Peyer's patch (tissue), 4 donors: ENCODE data around the gene SOX10. TPM values are rescaled to one million over a fixed set of nuclear protein-coding genes. Genes with fewer than 3 reads are reported as not detected.

Source experiments
- DNase-seq, 3 donors: peaks; one replicate each; pipeline ENCODE4 v3.0.0-alpha.2; 2017 to 2019
- H3K27ac ChIP-seq, 4 donors: fragments of 200-600 bp; sonication (generic); one replicate each; pipeline ENCODE4 v1.5.1; 2016 to 2019
- H3K27me3 ChIP-seq, 2 donors: fragments of 200-600 bp; sonication (generic); one replicate each; pipeline ENCODE4 v1.5.1; 2019
- H3K36me3 ChIP-seq, 3 donors: fragments of 200-600 bp; sonication (generic); one replicate each; pipeline ENCODE4 v1.5.1; 2016 to 2019
- H3K4me1 ChIP-seq, 4 donors: fragments of 200-600 bp; sonication (generic); one replicate each; pipeline ENCODE4 v1.5.1; 2016 to 2019
- H3K4me3 ChIP-seq, 4 donors: fragments of 200-600 bp; sonication (generic); 1 replicate in 3 of 4; 2 replicates in 1 of 4; pipeline ENCODE4 v1.5.1; 2016 to 2019; ENCODE audit warnings: mild to moderate bottlenecking in 1 of 4
- H3K9me3 ChIP-seq, 4 donors: fragments of 200-600 bp; sonication (generic); one replicate each; pipeline ENCODE4 v1.5.1; 2016 to 2019; ENCODE audit warnings: mild to moderate bottlenecking in 1 of 4
- CTCF ChIP-seq, 6 experiments: fragments of 450-650 bp in 4 of 6; fragments of 200-600 bp in 2 of 6; sonication (generic) in 1 of 6; IDR thresholded peaks; one replicate each; pipeline ENCODE4 v1.5.1; 2017 to 2019; ENCODE audit warnings: antibody characterized with exemption in 6 of 6, mild to moderate bottlenecking in 3 of 6, moderate library complexity in 1 of 6
- POLR2A ChIP-seq, 2 donors: fragments of 450-650 bp; IDR thresholded peaks; one replicate each; pipeline ENCODE4 v1.5.1; 2017; ENCODE audit warnings: antibody characterized with exemption in 2 of 2, mild to moderate bottlenecking in 2 of 2, moderate library complexity in 2 of 2
- total RNA-seq, 4 donors: library from RNA; depleted of rRNA; stranded (reverse); fragments of >200 nt; gene quantifications; one replicate each; pipeline ENCODE4 v1.1.0, GENCODE V29; 2016

Gene SOX10
- total RNA-seq, 4 donors from 2014 or later: 0.35 to 1.1 (median 0.66) TPM; not detected in 1

- no peak for DNase-seq
- Histone ChIP-seq H3K4me1 (peaks cover 0 to 16% (median 4%) of the 10 kb centered on the region in 4 donors), H3K36me3 (peaks cover 0 to 65% (median 0%) of the 10 kb centered on the region in 3 donors), H3K27ac (no peak overlapping the region), H3K27me3 (no peaks in the 10 kb centered on the region), H3K4me3 (no peak overlapping the region), H3K9me3 (no peaks in the 10 kb centered on the region)
- TF ChIP-seq CTCF (IDR thresholded peaks at IDR 0.05) (no peak), POLR2A (IDR thresholded peaks at IDR 0.05) (no peak)
These were observed 53.4 kb downstream of the SOX10 start for GRCh38 chr22:37930952-37931440.

DNA sequence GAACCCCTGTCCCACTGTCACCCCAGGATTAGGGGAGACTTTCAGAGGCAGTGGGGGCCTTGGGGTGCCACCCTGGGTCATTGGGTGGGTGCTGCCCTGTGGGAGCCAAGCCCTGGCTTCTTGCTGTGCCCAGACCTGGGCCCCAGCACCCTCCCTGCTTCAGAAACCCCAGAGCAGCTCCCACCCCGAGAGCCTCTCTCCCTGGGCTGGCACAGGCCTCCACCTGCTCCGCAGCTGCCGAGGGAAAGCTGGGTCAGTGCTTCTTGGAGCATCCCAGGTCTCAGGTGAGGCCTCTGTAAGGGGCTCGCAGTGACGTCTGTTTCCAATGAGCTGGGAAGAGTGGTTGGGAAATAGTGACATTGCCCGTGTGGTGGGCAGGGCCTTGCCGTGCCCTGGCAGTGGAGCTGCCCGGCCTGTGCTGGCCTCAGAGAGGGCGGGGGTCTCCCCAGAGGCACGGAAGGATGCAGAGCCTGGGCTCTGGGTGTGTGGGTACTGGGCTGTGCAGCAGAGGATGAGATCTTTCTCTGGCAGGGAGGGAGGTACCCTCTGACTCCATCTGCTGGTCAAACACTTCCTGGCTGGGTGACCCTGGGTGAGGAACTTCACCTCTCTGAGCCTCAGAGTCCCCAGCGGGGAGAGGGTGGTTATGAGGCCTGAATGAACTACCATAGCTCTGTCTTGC lies 53.9 kb downstream of the SOX10 start:
- no peak for DNase-seq
- TF ChIP-seq POLR2A (IDR thresholded peaks at IDR 0.05) (no peak), CTCF (IDR thresholded peaks at IDR 0.05) (peak in 3 of 6 experiments; percentile 4 to 18 (median 14))
- Histone ChIP-seq H3K27me3 (no peaks in the 10 kb centered on the region), H3K27ac (no peak overlapping the region), H3K36me3 (peaks cover 0 to 71% (median 0%) of the 10 kb centered on the region in 3 donors), H3K4me3 (no peak overlapping the region), H3K4me1 (peaks cover 0 to 16% (median 4%) of the 10 kb centered on the region in 4 donors), H3K9me3 (no peaks in the 10 kb centered on the region)

DNA sequence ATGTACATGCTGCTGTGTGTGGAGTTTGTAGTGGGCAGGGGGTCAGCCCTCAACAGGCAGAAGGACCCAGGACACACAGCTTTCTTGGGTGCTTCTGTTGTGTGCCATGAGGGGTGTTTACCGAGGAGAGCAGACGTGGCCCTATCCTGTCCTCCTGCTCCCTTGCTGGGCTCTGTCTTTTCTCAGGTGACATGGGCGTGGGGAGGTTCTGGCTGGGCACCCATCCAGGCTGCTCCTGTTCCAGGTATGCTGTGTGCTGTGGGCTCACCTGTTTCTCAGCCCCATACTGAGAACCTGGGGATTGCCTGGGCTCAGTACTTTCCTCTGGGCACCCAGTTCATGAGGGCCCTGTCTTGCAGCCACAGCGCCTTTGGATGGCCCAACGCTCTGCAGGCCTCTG lies 55.0 kb downstream of the SOX10 start:
- TF ChIP-seq CTCF (IDR thresholded peaks at IDR 0.05) (no peak), POLR2A (IDR thresholded peaks at IDR 0.05) (no peak)

GRCh38 chr22:37927637-37927936 lies 56.8 kb downstream of the SOX10 start:
- Histone ChIP-seq H3K36me3 (peaks cover 0 to 82% (median 0%) of the 10 kb centered on the region in 3 donors), H3K4me1 (no peaks in the 10 kb centered on the region), H3K9me3 (no peaks in the 10 kb centered on the region), H3K4me3 (no peak overlapping the region), H3K27me3 (no peaks in the 10 kb centered on the region), H3K27ac (no peak overlapping the region)
- TF ChIP-seq CTCF (IDR thresholded peaks at IDR 0.05) (no peak), POLR2A (IDR thresholded peaks at IDR 0.05) (no peak)
- no peak for DNase-seq

More for the DNA sequence above, 55.0 kb downstream of the SOX10 start:
- Histone ChIP-seq H3K27ac (no peak overlapping the region), H3K4me1 (peaks cover 0 to 16% (median 4%) of the 10 kb centered on the region in 4 donors), H3K36me3 (peaks cover 0 to 78% (median 0%) of the 10 kb centered on the region in 3 donors), H3K9me3 (no peaks in the 10 kb centered on the region), H3K27me3 (no peaks in the 10 kb centered on the region), H3K4me3 (no peak overlapping the region)
- no peak for DNase-seq

DNA sequence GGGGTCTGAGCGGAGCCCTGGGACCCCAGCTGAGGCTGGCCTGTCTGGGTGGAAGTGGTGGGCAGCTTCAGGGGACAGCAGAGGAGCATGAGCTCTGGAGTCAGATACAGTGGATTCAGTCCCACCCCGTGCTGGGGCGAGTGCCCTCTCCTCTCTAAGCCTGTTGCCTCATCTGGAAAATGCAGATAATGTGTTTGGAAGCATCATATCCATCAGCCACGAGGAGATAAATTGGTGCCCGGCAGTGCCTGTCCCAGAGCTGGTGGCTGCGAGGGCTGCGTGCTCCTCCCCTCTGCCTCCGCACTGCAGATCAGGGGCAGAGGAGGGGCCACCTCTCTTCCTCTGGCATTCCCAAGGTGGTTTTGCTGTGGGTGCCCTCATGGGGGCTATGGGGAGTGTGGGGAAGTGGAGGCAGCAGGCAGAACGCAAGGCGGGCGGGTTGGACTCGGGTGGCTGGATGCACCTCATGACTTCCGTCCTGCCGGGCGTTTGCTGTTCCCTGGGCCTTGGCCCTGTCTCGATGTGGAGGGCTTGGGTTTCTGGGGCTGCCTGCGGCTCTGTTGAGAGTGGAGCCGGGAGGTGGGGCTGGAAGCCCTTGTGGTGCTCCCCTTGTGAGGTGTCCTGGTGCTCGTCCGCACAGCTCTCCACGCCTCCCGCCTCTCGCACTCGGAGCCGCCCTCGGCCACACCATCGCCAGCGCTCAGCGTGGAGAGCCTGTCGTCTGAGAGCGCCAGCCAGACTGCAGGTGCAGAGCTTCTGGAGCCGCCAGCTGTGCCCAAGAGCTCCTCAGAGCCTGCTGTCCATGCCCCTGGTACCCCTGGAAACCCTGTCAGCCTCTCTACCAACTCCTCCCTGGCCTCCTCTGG lies 57.4 kb downstream of the SOX10 start:
- Histone ChIP-seq H3K36me3 (peaks cover 0 to 80% (median 0%) of the 10 kb centered on the region in 3 donors), H3K27ac (no peak overlapping the region), H3K4me3 (no peak overlapping the region), H3K27me3 (no peaks in the 10 kb centered on the region), H3K9me3 (no peaks in the 10 kb centered on the region), H3K4me1 (no peaks in the 10 kb centered on the region)
- DNase-seq: no peak
- TF ChIP-seq CTCF (IDR thresholded peaks at IDR 0.05) (no peak), POLR2A (IDR thresholded peaks at IDR 0.05) (no peak)
